Adrenal gland (tissue), 5 donors: ENCODE measurements around the gene EXOSC2.

Source experiments
- CTCF ChIP-seq, 6 experiments: fragments of 450-650 bp in 4 of 6; fragments of 200-600 bp in 2 of 6; sonication (generic) in 1 of 6; IDR thresholded peaks; 1 replicate in 5 of 6; 2 replicates in 1 of 6; pipeline versions ENCODE4 v1.5.1 to v1.8.0; 2016 to 2021; ENCODE audit warnings: antibody characterized with exemption in 6 of 6, mild to moderate bottlenecking in 2 of 6, moderate library complexity in 1 of 6
- POLR2A ChIP-seq, 2 donors: fragments of 450-650 bp; IDR thresholded peaks; one replicate each; pipeline ENCODE4 v1.6.1; 2017; ENCODE audit warnings: antibody characterized with exemption in 2 of 2, mild to moderate bottlenecking in 2 of 2, moderate library complexity in 1 of 2
- donor health status: DM: no; HTN: no; CAD: no.

DNA sequence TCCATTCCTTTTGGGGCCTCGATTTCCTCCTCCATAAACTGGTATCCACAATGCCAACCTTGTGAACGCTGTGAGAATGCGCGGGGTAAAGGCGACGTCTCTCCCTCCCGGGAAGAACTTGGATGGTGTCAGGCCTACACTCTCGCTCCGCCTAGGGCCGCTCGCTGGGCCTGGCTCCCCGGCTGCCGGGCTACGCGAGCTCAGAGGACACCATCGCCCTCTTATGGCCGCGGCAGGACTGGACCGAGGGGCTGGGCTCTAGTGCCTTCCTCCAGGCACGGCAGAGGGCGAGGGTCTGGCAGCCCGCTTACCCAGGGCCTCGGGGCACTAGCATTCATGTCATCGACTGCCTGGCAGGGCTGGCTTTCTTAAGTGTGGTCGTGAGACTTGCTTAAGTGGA lies 1.3 kb upstream of the EXOSC2 start:
- TF ChIP-seq CTCF (IDR thresholded peaks at IDR 0.05) (no peak), POLR2A (IDR thresholded peaks at IDR 0.05) (no peak)
